HG02623 (cell line): ENCODE measurements around the gene SRCIN1.
"Not testable (repeated sequence)": the region's sequence is repeated elsewhere in the genome, so short reads cannot be mapped to it uniquely, and the experiment has no call there.

Source experiments
- ATAC-seq: cut with Tn5 transposase; IDR thresholded peaks from one replicate; pipeline ENCODE4 v1.9.1; 2021; ENCODE audit warnings: moderate library complexity; ENCODE audit not compliant: unreplicated experiment

Gene SRCIN1

DNA sequence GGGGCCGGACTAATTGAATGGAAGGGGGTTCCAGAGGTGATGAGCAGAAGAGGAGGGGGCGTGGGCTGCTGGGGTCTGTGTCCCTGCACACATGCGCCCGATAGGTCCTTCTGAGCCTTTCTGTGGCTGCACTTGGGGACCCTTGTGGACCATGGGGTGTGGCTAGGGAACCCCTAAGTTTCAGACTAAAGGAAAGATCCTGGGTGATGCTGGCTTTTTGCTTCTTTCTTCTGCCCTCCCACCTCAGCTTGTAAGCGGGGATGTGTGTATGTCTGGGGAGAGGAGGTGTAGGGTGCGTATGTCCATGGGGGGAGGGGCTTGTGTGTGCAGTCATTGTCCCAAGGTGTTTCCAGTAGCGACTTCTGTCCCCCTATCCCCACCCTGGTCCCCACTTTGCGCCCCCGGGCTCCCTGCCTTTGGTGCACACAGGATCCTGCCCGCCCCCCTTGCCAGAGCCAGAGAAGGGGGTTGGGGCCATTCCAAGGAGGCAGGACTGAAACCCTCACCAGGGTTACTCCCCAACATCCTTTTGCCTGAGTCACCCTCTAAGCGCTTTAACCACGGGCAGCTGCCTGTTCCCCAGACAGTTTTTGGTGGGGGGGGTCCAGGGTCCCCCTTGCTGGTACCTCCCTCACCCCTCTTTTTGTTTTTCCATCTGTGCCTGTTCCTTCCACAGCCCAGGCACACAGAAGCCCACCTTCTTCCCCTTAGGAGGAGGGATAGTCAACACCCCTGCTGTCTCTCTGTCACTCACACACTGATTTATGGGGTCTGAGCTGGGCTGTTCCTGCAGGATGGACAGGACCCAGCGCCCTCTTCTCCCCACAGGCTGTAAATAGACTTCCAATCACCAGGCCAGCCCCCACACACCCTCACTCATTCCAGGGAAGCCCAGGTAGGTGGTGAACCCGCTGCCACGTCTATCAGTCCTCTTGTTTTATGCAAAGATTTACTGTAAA lies 94.3 kb downstream of the SRCIN1 start:
- ATAC-seq = no peak

- ATAC-seq = no peak
These were observed 95.2 kb downstream of the SRCIN1 start for GRCh38 chr17:38510421-38511149.

DNA sequence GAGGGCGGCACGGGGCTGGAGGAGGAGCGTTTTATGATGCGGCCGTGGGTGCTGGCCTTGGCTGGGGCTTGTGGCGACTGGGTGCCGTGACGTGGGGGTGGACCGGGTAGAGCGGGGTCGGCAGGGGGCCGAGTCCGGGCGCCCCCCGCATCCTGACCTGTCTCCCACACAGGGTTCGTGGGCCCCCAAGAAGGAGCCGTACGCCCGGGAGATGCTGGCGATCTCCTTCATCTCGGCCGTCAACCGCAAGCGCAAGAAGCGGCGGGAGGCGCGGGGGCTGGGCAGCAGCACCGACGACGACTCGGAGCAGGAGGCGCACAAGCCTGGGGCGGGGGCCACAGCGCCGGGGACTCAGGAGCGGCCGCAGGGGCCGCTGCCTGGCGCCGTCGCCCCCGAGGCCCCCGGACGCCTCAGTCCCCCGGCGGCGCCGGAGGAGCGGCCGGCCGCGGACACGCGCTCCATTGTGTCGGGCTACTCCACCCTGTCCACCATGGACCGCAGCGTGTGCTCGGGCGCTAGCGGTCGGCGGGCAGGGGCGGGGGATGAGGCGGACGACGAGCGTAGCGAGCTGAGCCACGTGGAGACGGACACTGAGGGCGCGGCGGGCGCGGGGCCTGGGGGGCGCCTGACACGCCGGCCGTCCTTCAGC lies 95.9 kb downstream of the SRCIN1 start:
- no peak for ATAC-seq

DNA sequence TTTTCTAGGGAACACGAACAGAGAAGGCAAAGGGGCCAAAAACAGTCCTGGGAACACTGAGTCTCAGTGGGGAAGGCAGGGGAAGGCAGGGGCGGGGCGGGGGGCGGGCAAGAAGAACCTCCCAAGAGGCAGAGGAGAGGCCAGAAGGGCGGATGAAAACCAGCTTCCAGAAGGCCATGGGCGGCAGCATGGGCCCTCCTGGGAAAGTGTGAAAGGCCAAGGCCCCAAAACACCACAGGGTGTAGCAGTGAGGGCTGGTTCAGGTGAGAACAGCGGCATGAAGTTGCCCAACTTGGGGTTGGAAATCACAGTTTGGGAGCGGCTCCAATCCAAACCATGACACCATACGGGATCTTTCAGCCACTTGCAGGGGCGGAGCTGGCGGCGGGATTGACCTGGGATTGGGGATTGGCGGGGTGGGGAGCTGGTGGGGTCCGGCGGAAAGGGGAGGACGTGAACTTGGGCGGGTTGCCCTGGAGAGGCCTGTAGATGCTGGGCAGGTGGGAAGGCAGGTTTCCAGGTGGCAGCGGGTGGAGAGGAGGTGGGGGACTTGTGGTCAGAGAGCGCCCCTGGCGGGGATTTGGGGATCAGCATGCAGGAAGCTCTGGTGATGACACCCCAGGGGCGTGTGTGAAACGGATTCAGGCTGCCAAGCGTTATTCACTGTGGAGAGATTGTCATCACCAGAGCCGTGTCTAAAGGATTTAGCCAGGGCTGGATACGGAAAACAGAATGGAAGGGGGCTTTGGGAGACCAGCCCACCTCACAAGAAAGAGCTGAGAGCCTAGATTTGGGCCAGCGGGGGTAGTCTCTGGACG lies 96.6 kb downstream of the SRCIN1 start:
- ATAC-seq = no peak

GRCh38 chr17:38508570-38508950 lies 97.2 kb downstream of the SRCIN1 start:
- no peak for ATAC-seq

GRCh38 chr17:38507921-38508569 lies 97.7 kb downstream of the SRCIN1 start:
- ATAC-seq = no peak

GRCh38 chr17:38507436-38507835 lies 98.3 kb downstream of the SRCIN1 start:
- no peak for ATAC-seq

- ATAC-seq = no peak
These were observed 101.5 kb downstream of the SRCIN1 start for GRCh38 chr17:38504216-38504615.

GRCh38 chr17:38503286-38503913 lies 102.4 kb downstream of the SRCIN1 start:
- not testable (repeated sequence) for ATAC-seq

DNA sequence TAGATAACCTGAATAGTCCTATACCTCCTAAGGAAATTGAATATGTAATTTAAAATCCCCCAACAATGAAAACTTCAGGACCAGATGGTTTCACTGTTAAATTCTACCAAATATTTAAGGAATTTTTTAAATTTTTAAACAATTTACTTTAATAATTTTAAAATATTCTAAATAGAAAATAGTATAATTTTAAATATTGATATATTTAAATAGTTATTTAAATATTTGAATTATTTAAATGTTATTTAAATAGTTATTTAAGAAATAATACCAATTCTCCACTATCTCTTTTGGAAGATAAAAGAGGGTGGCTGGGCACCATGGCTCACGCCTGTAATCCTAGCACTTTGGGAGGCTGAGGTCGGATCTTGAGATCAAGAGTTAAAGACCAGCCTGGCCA lies 104.0 kb downstream of the SRCIN1 start:
- ATAC-seq = not testable (repeated sequence)

DNA sequence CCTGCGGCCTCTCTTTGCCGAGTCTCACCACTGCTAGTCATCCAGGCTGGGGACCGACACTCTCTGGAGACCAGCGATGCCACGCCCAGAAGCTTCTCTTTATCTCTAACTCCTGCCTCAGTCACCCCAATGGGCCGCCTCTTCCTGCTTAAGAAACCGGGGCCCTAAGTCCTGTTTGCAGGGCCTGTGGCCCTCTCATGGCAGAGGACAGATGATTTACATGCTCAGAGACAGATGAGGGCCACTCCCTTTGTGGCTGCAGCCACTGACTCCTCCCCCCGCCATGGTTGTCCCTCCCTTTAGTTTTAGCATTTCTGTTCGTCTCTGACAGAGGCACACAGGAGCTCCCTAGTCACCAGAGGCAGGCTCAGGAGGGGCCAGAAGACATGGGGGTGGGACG lies 106.5 kb downstream of the SRCIN1 start:
- not testable (repeated sequence) for ATAC-seq

GRCh38 chr17:38498353-38498752 lies 107.4 kb downstream of the SRCIN1 start:
- ATAC-seq = no peak

DNA sequence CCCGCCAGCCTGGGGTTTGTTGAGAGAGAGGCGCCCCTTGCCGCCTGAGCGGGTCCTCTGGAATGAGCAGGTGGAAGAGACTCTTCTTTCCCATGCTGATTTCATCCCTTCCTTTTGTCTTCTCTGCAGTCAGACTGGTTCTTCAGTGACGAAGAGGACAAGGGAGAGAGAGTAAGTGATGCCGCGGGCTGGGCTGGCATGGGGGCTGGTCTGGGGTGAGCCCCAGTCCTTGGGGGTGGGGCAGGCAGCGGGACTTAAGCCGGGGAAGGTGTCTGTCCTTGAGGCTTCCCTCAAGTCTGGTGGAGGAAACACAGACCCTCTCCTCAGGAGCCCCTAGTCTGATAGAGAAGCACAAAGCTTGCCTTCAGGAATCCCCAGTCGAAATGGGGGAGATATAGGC lies 108.1 kb downstream of the SRCIN1 start:
- ATAC-seq = not testable (repeated sequence)

DNA sequence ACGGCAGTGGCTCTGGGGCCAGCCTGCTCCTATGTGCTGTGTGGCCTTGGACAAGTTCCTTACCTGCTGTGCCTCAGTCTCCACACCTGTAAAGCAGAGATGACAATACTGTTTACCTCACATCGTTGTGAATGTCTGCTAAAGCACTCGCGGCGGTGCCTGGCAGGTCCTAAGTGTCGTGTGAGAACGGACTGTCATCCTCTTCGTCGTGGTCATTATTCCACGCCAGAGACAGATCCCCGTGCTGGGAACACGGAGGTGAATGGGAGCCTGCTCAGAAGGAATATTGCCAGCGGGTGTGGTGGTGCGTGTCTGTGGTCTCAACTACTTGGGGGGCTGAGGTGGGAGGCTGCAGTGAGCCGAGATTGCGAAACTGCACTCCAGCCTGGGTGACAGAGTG lies 111.6 kb downstream of the SRCIN1 start:
- ATAC-seq = not testable (repeated sequence)

GRCh38 chr17:38492067-38493040 lies 113.4 kb downstream of the SRCIN1 start:
- ATAC-seq = not testable (repeated sequence)

- ATAC-seq = not testable (repeated sequence)
These were observed 114.2 kb downstream of the SRCIN1 start for GRCh38 chr17:38491346-38492066.

DNA sequence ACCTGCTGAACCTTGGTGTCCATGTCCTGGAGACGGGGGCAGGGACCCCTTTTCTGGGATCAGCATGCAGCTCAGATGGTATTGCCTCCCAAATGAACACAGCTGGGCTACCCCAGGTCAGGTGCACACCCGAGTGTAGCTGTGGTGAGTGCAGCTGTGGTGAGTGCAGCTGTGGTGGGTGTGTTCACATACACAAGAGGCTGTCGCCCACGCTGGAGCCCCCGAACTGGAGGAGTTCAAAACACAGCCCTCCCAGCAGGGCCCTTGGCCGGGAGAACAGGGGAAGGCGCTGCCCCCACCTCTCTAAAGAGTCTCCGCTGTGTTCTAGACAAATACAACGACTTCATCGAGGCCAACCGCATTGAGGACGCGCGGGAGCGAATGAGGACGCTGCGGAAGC lies 116.0 kb downstream of the SRCIN1 start:
- not testable (repeated sequence) for ATAC-seq
